Stomach (tissue), 9 donors: Measurements from ENCODE around the gene CCL14. TPM values are rescaled to one million over a fixed set of nuclear protein-coding genes. Genes with fewer than 3 reads are reported as not detected.

Experiments used
- DNase-seq, 2 donors: peaks; one replicate each; pipeline versions ENCODE4 v3.0.0 to v3.0.0-alpha.2; 2013 to 2019
- H3K27ac ChIP-seq, 5 donors: fragments of 200-600 bp in 4 of 5; sonication (generic) in 4 of 5; one replicate each; pipeline ENCODE4 v1.5.1; 2013 to 2019; ENCODE audit warnings: mild to moderate bottlenecking in 1 of 5, moderate library complexity in 1 of 5
- H3K27me3 ChIP-seq, 3 donors: fragments of 200-600 bp; sonication (generic); one replicate each; pipeline ENCODE4 v1.5.1; 2017 to 2019; ENCODE audit warnings: mixed run types in 1 of 3
- H3K36me3 ChIP-seq, 4 donors: fragments of 200-600 bp; sonication (generic); 1 replicate in 3 of 4; 2 replicates in 1 of 4; pipeline ENCODE4 v1.5.1; 2016 to 2019
- H3K4me1 ChIP-seq, 4 donors: fragments of 200-600 bp; sonication (generic); one replicate each; pipeline ENCODE4 v1.5.1; 2016 to 2019
- H3K4me3 ChIP-seq, 4 donors: fragments of 200-600 bp; sonication (generic) in 3 of 4; one replicate each; pipeline ENCODE4 v1.5.1; 2016 to 2019; ENCODE audit warnings: mild to moderate bottlenecking in 1 of 4
- H3K9me3 ChIP-seq, 4 donors: fragments of 200-600 bp; sonication (generic); one replicate each; pipeline ENCODE4 v1.5.1; 2016 to 2019
- EP300 ChIP-seq: sonication (generic); formaldehyde crosslinking; IDR thresholded peaks from one replicate; pipeline ENCODE4 v1.6.1; 2017; ENCODE audit warnings: antibody characterized with exemption
- POLR2A ChIP-seq, 4 donors: fragments of 450-650 bp; IDR thresholded peaks; one replicate each; pipeline ENCODE4 v1.6.1; 2016; ENCODE audit warnings: antibody characterized with exemption in 4 of 4, control low read depth in 2 of 4, mild to moderate bottlenecking in 1 of 4, moderate library complexity in 1 of 4
- POLR2AphosphoS5 ChIP-seq, 3 donors: sonication (generic); formaldehyde crosslinking; IDR thresholded peaks; one replicate each; pipeline ENCODE4 v1.6.1; 2016; ENCODE audit warnings: antibody characterized with exemption in 3 of 3
- WGBS, 5 donors: extraction: QIAGEN DNeasy Blood & Tissue Kit in 3 of 5; methylation state at CpG; one replicate each; pipeline versions ENCODE4 v1.1.5 to v1.1.7; 2013 to 2018; 5-methylcytosine and 5-hydroxymethylcytosine counted together
- intact Hi-C: fragments of 100-400 bp; cut with DNase I; formaldehyde crosslinking; loops from one replicate; pipeline ENCODE4 v1.15.1; 2023; ENCODE audit warnings: low total_unique reads
- polyA plus RNA-seq, 3 donors: library from polyadenylated mRNA; stranded (reverse); fragments of 200-250 nt; gene quantifications; one replicate each; pipeline ENCODE4 v1.2.3, GENCODE V29; 2013
- total RNA-seq, 5 donors: library from RNA; depleted of rRNA; stranded (reverse); fragments of >200 nt; gene quantifications; one replicate each; pipeline versions ENCODE4 v1.1.0 to v1.2.3, GENCODE V29; 2014 to 2016
- TF ChIP-seq, protein P1 (sequence below), 7 experiments: fragments of 450-650 bp in 4 of 7; fragments of 200-600 bp in 3 of 7; sonication (generic) in 3 of 7; IDR thresholded peaks; one replicate each; pipeline ENCODE4 v1.5.1; 2016 to 2019; ENCODE audit warnings: antibody characterized with exemption in 7 of 7, control low read depth in 2 of 7, mild to moderate bottlenecking in 1 of 7
- donor health status: healthy with polysubstance abuse.
- donor health status: Bipolar disorder and iron deficiency.
- donor health status: healthy.

CCL14 gene
- total and polyA plus RNA-seq, 8 donors: 0.58 to 80.3 (median 3.3) TPM

GRCh38 chr17:35936063-35936462, 50.5 kb downstream of the CCL14 start:
- TF ChIP-seq POLR2AphosphoS5 (IDR thresholded peaks at IDR 0.05) (no peak), EP300 (no peak), POLR2A (IDR thresholded peaks at IDR 0.05) (no peak)
- TF ChIP-seq, protein P1, sequence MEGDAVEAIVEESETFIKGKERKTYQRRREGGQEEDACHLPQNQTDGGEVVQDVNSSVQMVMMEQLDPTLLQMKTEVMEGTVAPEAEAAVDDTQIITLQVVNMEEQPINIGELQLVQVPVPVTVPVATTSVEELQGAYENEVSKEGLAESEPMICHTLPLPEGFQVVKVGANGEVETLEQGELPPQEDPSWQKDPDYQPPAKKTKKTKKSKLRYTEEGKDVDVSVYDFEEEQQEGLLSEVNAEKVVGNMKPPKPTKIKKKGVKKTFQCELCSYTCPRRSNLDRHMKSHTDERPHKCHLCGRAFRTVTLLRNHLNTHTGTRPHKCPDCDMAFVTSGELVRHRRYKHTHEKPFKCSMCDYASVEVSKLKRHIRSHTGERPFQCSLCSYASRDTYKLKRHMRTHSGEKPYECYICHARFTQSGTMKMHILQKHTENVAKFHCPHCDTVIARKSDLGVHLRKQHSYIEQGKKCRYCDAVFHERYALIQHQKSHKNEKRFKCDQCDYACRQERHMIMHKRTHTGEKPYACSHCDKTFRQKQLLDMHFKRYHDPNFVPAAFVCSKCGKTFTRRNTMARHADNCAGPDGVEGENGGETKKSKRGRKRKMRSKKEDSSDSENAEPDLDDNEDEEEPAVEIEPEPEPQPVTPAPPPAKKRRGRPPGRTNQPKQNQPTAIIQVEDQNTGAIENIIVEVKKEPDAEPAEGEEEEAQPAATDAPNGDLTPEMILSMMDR (IDR thresholded peaks at IDR 0.05): no peak
- Histone ChIP-seq H3K36me3 (no peaks in the 10 kb centered on the region), H3K27me3 (no peaks in the 10 kb centered on the region), H3K4me1 (peaks cover 0 to 7% (median 1%) of the 10 kb centered on the region in 4 donors), H3K9me3 (no peaks in the 10 kb centered on the region), H3K27ac (no peak overlapping the region), H3K4me3 (no peak overlapping the region)
- 83 to 97% (median 95%) methylated on average over 5 of the region's 5 CpGs for WGBS, 5 donors
- intact Hi-C loops: no loop called here
- DNase-seq: no peak

GRCh38 chr17:35934760-35935159, 51.8 kb downstream of the CCL14 start:
- Histone ChIP-seq H3K27ac (no peak overlapping the region), H3K36me3 (no peaks in the 10 kb centered on the region), H3K27me3 (peaks cover 0 to 3% (median 0%) of the 10 kb centered on the region in 3 donors), H3K4me3 (no peak overlapping the region), H3K4me1 (peaks cover 11 to 20% (median 14%) of the 10 kb centered on the region in 4 donors), H3K9me3 (no peaks in the 10 kb centered on the region)
- WGBS, 5 donors: 79 to 87% (median 83%) methylated on average over 10 of the region's 10 CpGs
- TF ChIP-seq POLR2A (IDR thresholded peaks at IDR 0.05) (no peak), POLR2AphosphoS5 (IDR thresholded peaks at IDR 0.05) (no peak), EP300 (no peak)
- TF ChIP-seq, protein P1 (IDR thresholded peaks at IDR 0.05): no peak
- no peak for DNase-seq
- intact Hi-C loops: no loop called here

Other genes starting within 250 kb of the CCL14 start
- gene GAS2L2, start 233.5 kb downstream of the CCL14 start, total RNA-seq: under 1 TPM in 1 of 5 donors, not detected in 4; under 0.01 TPM
- gene GAS2L2, start 233.5 kb downstream of the CCL14 start, polyA plus RNA-seq: under 1 TPM in 1 of 3 donors, not detected in 2; 0.05 TPM
- not detected for gene C17orf50, start 225.8 kb downstream of the CCL14 start, total RNA-seq
- not detected for gene C17orf50, start 225.8 kb downstream of the CCL14 start, polyA plus RNA-seq
- gene MMP28, start 191.1 kb downstream of the CCL14 start, total RNA-seq: 10 to 100 TPM in 4 of 5 donors, 1 to 10 TPM in 1; 2.2 to 75.0 (median 20.6) TPM
- gene MMP28, start 191.1 kb downstream of the CCL14 start, polyA plus RNA-seq: 10 to 100 TPM in 1 of 3 donors, 1 to 10 TPM in 2; 3.1 to 21.0 (median 6.1) TPM
- 100 to 1,000 TPM in 1 of 5 donors, 10 to 100 TPM in 4; 21.1 to 127 (median 60.1) TPM for gene TAF15, start 177.2 kb downstream of the CCL14 start, total RNA-seq
- gene TAF15, start 177.2 kb downstream of the CCL14 start, polyA plus RNA-seq: 100 to 1,000 TPM in 1 of 3 donors, 10 to 100 TPM in 2; 88.8 to 101 (median 96.4) TPM
- gene HEATR9, start 117.8 kb downstream of the CCL14 start, total RNA-seq: under 1 TPM in 1 of 5 donors, not detected in 4; 0.29 TPM
- gene HEATR9, start 117.8 kb downstream of the CCL14 start, polyA plus RNA-seq: not detected
- gene CCL5, start 106.4 kb downstream of the CCL14 start, total RNA-seq: 10 to 100 TPM in 1 of 5 donors, 1 to 10 TPM in 2, not detected in 2; 2.0 to 21.7 (median 2.6) TPM
- gene CCL5, start 106.4 kb downstream of the CCL14 start, polyA plus RNA-seq: 10 to 100 TPM in 1 of 3 donors, 1 to 10 TPM in 2; 4.9 to 32.2 (median 5.7) TPM
- gene RDM1, start 56.0 kb downstream of the CCL14 start, total RNA-seq: 1 to 10 TPM in 1 of 5 donors, not detected in 4; 5.9 TPM
- gene RDM1, start 56.0 kb downstream of the CCL14 start, polyA plus RNA-seq: under 1 TPM in 1 of 3 donors, not detected in 2; 0.98 TPM
- gene LYZL6, start 43.0 kb downstream of the CCL14 start, total RNA-seq: not detected
- gene LYZL6, start 43.0 kb downstream of the CCL14 start, polyA plus RNA-seq: not detected
- gene CCL16, start 5.2 kb downstream of the CCL14 start, total RNA-seq: under 1 TPM in 1 of 5 donors, not detected in 4; 0.72 TPM
- gene CCL16, start 5.2 kb downstream of the CCL14 start, polyA plus RNA-seq: under 1 TPM in 1 of 3 donors, not detected in 2; 0.15 TPM
- gene CCL15, start 14.8 kb upstream of the CCL14 start, total RNA-seq: 1 to 10 TPM in 1 of 5 donors, not detected in 4; 1.2 TPM
- not detected for gene CCL15, start 14.8 kb upstream of the CCL14 start, polyA plus RNA-seq
- 1 to 10 TPM in 1 of 5 donors, not detected in 4; 1.4 TPM for gene CCL23, start 31.2 kb upstream of the CCL14 start, total RNA-seq
- 1 to 10 TPM in 1 of 3 donors, not detected in 2; 4.8 TPM for gene CCL23, start 31.2 kb upstream of the CCL14 start, polyA plus RNA-seq
- gene CCL18, start 77.5 kb upstream of the CCL14 start, total RNA-seq: 1 to 10 TPM in 1 of 5 donors, not detected in 4; 4.0 TPM
- gene CCL18, start 77.5 kb upstream of the CCL14 start, polyA plus RNA-seq: 10 to 100 TPM in 1 of 3 donors, under 1 TPM in 2; 0.87 to 12.2 (median 0.92) TPM
- gene CCL3, start 103.4 kb upstream of the CCL14 start, total RNA-seq: 1 to 10 TPM in 2 of 5 donors, not detected in 3; 2.9 to 7.2 TPM
- gene CCL3, start 103.4 kb upstream of the CCL14 start, polyA plus RNA-seq: 10 to 100 TPM in 1 of 3 donors, 1 to 10 TPM in 2; 2.0 to 19.1 (median 2.9) TPM
- 10 to 100 TPM in 1 of 5 donors, 1 to 10 TPM in 2, not detected in 2; 1.8 to 10.7 (median 9.3) TPM for gene CCL4, start 117.1 kb upstream of the CCL14 start, total RNA-seq
- gene CCL4, start 117.1 kb upstream of the CCL14 start, polyA plus RNA-seq: 1 to 10 TPM; 1.6 to 8.1 (median 8.1) TPM
- 1 to 10 TPM in 2 of 5 donors, not detected in 3; 1.5 to 1.7 TPM for gene TBC1D3B, start 189.9 kb upstream of the CCL14 start, total RNA-seq
- 1 to 10 TPM in 1 of 3 donors, under 1 TPM in 1, not detected in 1; 0.81 to 4.6 TPM for gene TBC1D3B, start 189.9 kb upstream of the CCL14 start, polyA plus RNA-seq
- gene CCL3L1, start 210.0 kb upstream of the CCL14 start, total RNA-seq: 10 to 100 TPM in 1 of 5 donors, not detected in 4; 34.4 TPM
- gene CCL3L1, start 210.0 kb upstream of the CCL14 start, polyA plus RNA-seq: 1 to 10 TPM in 2 of 3 donors, under 1 TPM in 1; 0.30 to 2.7 (median 1.2) TPM
- under 1 TPM in 1 of 5 donors, not detected in 4; 0.73 TPM for gene CCL4L2, start 224.3 kb upstream of the CCL14 start, total RNA-seq
- gene CCL4L2, start 224.3 kb upstream of the CCL14 start, polyA plus RNA-seq: 1 to 10 TPM in 2 of 3 donors, under 1 TPM in 1; 0.25 to 4.3 (median 3.5) TPM